Measurements from ENCODE around the gene USP12.
A peak's percentile ranks its signal among the peaks of the same experiment; 100 is the strongest.
"Not testable (repeated sequence)": the region's sequence is repeated elsewhere in the genome, so short reads cannot be mapped to it uniquely, and the experiment has no call there.

Gene USP12

DNA sequence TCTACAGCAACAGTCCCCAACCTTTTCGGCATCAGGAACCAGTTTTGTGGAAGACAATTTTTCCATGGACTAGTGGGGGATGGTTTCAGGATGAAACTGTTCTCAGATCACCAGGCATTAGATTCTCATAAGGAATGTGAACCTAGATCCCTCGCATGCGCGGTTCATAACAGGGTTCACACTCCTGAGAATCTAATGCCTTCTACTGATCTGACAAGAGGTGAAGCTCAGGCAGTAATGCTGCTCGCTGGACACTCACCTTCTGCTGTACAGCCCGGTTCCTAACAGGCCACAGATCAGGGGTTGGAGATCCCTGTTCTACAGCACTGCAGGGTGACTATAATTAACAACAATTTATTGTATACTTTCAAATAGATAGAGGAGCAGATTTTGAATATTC, 21.9 kb downstream of the USP12 start:
- no peak for DNase-seq (ENCODE audit: low read depth)

DNA sequence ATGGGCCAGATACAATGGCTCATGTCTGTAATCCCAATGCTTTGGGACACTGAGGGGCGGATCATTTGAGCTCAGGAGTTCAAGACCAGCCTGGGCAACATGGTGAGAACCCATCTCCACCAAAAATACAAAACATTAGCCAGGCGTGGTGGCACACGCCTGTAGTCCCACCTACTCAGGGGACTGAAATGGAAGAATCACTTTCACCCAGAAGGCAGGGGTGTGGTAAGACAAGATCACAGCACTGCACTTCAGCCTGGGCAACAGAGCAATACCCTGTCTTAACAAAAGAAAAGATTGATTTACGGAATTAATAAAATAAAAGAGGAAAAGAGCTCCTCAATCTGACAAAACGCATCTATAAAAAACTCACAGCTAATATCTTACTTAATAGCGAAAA, 22.7 kb downstream of the USP12 start:
- DNase-seq (ENCODE audit: low read depth), result no peak

DNA sequence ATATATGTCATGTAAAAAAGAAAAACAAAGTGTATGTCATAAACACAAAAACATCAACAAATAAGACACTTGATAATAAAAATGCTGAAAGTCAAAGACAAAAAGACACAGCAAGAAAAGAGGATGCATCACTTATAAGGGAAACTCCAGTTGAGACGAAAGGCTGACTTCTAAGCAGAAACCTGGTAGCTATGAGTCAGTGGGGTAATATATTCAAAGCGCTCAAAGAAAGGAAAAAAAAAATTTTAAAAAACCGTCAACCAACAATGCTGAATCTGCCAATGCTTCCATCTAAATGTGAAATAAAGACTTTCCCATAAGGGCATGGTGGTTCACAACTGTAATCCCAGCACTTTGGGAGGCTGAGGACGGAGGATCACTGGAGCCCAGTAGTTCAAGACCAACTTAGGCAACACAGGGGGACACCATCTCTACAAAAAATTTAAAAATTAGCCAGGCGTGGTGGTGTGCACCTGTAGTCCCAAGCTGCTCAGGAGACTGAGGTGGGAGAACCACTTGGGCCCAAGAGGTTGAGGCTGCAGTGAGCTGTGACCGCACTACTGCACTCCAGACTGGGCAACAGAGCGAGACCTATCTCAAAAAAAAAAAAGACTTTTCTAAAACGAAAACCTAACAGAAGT, 24.0 kb downstream of the USP12 start:
- no peak for DNase-seq (ENCODE audit: low read depth)

GRCh38 chr13:27141746-27142145, 29.9 kb downstream of the USP12 start:
- no peak for DNase-seq (ENCODE audit: low read depth)

GRCh38 chr13:27141159-27141558, 30.5 kb downstream of the USP12 start:
- DNase-seq (ENCODE audit: low read depth), result not testable (repeated sequence)

DNA sequence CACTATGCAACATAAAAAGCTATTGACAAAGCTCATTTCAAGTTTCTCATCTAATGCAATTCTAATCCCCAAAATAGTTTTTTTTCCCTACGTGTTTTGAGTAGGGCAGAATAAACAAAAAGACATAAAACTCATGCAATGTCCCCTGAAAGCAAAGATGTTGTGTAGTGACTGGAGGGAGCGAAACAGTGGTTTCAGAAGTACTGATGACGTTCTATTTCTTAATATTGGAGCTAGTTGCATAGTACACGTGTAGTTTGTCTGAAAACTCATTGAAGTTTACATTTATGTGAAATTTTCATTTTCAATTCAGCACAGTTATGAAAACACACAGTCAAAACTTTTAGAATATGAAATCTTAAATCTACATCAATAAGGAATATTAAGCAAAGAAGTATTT, 31.6 kb downstream of the USP12 start:
- no peak for DNase-seq (ENCODE audit: low read depth)

DNA sequence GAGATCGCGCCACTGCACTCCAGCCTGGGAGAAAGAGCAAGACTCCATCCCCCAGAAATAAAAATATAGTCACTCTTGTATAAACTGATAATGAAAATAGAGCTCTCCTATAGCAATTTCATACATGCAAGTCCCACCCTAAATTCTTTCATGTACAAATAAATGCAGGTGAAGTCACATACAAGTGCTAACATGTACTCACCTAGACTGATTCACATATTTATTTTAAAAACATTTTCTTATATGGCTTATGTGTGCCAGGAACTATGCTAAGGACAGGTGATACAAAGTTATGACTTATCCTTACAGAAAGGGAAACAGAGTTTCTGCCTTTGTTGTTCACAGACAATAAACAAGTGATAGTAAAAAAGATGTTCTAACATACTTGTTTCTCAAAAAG, 32.0 kb downstream of the USP12 start:
- no peak for DNase-seq (ENCODE audit: low read depth)

- DNase-seq (ENCODE audit: low read depth), result no peak
These were observed 33.0 kb downstream of the USP12 start for GRCh38 chr13:27138457-27139093.

DNA sequence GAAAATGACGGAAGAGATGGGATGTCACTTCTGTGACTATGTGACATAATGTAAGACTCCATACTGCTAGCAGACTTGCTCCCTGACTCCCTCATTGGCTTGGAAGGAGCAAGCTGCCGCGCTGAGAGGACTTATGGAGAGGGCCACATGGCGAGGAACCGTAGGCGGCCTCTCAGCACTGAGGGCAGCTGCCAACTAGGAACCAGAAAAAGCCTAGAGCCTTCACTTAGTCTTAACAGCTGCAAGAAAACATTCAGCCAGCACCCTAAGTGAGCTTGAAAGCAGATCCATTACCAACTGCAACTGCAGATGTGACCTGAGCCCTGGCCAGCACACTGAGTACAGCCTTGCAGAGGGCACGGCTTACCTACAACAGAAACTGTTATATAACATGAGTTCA, 33.9 kb downstream of the USP12 start:
- DNase-seq (ENCODE audit: low read depth), result no peak

- DNase-seq (ENCODE audit: low read depth), result no peak
These were observed 36.6 kb downstream of the USP12 start for GRCh38 chr13:27135023-27135422.

- DNase-seq (ENCODE audit: low read depth), result no peak
These were observed 37.7 kb downstream of the USP12 start for GRCh38 chr13:27133889-27134288.

- DNase-seq (ENCODE audit: low read depth), result no peak
These were observed 39.1 kb downstream of the USP12 start for GRCh38 chr13:27132538-27132937.

DNA sequence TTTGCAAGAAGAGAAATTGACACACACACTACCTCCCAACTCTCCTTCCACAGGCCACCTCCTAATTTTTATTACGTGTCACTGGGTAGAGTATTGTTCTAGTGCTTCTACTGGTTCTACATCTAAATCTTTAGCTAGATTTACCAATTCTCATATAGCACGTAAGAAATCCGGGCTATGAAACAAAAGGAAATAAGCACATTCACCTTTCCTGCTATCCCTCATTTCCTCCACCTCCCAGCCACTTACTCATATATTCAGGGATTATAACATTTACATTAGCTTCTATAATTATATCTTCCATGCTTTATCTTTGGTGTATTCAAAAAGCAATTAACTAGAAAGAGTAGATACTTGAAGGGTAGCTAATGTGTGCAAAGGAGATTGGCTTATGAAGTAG, 39.7 kb downstream of the USP12 start:
- no peak for DNase-seq (ENCODE audit: low read depth)

DNA sequence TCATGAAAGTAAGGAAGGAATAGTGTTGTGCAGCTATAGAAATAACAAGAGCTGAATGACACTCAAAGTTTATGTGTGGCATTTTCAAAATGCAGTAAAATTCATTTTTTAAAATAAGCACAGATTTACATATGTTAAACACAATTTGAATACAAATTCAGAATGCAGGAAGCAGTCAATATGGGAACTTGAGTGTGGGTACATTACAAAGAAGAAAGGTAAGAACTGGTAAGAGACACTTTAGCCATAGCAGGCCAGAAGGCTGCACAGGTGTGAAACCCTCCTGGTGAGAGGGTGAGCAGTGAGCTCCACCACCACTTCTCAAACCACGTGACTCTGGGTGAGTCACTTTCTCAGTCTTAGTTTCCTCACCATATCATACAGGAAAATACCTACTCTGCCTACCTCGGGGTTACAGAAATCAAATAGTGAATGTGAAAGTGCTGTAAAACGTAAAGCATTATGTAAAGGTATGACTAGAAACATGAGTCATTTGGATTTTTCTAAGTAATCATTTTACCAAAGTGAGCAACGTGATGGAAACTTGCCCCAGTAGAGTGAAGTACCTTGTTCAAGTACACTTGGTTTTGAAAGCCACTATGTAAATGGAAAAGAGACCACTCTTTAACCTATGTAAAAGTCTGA, 40.5 kb downstream of the USP12 start:
- DNase-seq (ENCODE audit: low read depth), result peak; percentile 62

- peak; percentile 87 for DNase-seq (ENCODE audit: low read depth)
These were observed 41.2 kb downstream of the USP12 start for GRCh38 chr13:27130223-27130978.

GRCh38 chr13:27128825-27129627, 42.6 kb downstream of the USP12 start:
- DNase-seq (ENCODE audit: low read depth), result no peak

GRCh38 chr13:27126859-27127258, 44.8 kb downstream of the USP12 start:
- no peak for DNase-seq (ENCODE audit: low read depth)

DNA sequence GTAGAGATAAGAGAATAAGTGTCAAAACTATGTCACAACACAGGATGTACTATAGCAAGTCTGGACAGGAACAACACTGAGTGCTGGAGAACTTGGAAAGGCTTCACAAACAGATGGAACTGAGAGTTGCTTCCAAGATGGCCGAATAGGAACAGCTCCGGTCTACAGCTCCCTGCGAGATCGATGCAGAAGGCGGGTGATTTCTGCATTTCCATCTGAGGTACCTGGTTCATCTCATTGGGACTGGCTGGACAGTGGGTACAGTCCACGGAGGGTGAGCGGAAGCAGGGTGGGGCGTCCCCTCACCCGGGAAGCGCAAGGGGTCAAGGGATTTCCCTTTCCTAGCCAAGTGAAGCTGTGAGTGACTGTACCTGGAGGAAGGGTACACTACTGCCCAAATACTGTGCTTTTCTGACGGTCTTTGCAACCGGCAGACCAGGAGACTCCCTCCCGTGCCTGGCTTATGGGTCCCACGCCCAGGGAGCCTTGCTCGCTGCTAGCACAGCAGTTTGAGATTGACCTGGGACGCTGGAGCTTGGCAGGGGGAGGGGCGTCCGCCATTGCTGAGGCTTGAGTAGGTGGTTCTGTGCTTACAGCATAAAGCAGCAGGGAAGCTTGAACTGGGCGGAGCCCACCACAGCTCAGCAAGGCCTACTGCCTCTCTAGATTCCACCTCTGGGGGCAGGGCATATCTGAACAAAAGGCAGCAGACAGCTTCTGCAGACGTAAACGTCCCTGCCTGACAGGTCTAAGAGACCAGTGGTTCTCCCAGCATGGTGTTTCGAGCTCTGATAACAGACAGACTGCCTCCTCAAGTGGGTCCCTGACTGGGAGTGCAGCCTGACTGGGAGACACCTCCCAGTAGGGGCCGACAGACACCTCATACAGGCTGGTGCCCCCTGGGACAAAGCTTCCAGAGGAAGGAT, 46.0 kb downstream of the USP12 start:
- DNase-seq (ENCODE audit: low read depth), result no peak

DNA sequence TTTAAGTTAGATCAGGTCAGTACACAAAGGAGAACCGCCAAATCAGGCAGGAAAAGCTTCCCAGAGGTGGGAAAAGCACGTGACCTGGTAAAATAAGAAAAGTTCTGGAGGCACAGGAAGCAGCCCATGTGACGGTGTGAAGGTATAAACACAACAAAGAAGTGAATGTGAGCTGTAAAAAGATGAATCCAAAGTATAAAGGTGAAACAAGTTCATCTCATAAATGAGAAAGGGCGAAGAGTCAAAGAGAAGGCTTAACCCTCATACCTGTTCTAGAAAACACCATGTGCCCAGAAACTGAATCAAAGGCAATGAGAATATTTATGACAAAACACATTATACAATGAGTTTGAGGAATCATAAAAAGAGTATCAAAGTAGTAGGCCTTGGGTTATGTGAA, 47.0 kb downstream of the USP12 start:
- no peak for DNase-seq (ENCODE audit: low read depth)

- not testable (repeated sequence) for DNase-seq (ENCODE audit: low read depth)
These were observed 48.2 kb downstream of the USP12 start for GRCh38 chr13:27123445-27123844.

- DNase-seq (ENCODE audit: low read depth), result no peak
These were observed 49.6 kb downstream of the USP12 start for GRCh38 chr13:27122036-27122435.

Data from amniotic epithelial cell (primary cell).